PC-3 (cell line): ENCODE results near the gene MARCKSL1.

Source experiments
- EZH2 ChIP-seq: fragments of 300-600 bp; sonication (generic); IDR thresholded peaks from one replicate; pipeline ENCODE4 v1.6.1; 2017; ENCODE audit warnings: antibody characterized with exemption, mild to moderate bottlenecking, low read length; ENCODE audit not compliant: unreplicated experiment
- TF ChIP-seq, protein P1 (sequence below): fragments of 300-600 bp; sonication (generic); conservative IDR thresholded peaks from 2 replicates; pipeline ENCODE4 v1.5.1; 2017; ENCODE audit warnings: antibody characterized with exemption, low read depth, mild to moderate bottlenecking, low read length

DNA sequence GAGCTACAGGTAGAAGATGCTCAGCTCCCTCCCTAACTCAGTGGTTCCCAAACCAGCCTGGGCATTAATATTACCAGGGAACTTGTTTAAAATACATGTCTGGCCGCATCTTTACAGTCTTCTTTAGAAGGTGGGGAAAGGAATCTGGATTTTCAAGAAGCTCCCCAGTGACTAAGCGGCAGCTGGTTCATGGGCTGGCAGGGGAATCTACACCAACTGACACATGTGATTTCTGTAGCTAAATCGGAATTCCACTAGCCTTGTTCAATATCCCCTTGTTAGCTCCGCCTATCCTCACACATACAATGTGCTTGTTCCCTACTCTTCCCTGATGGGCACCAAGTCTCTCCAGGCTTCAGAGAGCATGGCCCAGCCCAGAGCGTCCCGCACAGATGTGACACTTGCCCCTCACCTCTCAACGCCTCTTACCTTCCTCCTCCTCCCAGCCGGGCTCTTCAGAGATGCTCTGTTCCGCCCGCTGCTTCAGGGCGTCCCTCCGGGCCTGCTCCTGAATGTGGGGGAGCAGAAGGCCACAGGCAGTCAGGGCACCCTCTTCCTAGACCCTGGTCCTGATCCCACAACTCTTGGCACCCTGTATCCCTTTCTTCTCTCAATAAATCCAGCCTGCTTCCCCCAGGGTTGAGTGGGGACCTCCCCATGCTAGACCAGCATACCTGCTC lies 41.6 kb upstream of the MARCKSL1 start:
- TF ChIP-seq, protein P1, sequence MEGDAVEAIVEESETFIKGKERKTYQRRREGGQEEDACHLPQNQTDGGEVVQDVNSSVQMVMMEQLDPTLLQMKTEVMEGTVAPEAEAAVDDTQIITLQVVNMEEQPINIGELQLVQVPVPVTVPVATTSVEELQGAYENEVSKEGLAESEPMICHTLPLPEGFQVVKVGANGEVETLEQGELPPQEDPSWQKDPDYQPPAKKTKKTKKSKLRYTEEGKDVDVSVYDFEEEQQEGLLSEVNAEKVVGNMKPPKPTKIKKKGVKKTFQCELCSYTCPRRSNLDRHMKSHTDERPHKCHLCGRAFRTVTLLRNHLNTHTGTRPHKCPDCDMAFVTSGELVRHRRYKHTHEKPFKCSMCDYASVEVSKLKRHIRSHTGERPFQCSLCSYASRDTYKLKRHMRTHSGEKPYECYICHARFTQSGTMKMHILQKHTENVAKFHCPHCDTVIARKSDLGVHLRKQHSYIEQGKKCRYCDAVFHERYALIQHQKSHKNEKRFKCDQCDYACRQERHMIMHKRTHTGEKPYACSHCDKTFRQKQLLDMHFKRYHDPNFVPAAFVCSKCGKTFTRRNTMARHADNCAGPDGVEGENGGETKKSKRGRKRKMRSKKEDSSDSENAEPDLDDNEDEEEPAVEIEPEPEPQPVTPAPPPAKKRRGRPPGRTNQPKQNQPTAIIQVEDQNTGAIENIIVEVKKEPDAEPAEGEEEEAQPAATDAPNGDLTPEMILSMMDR = no peak
- TF ChIP-seq EZH2 = no peak
